HG03442 (cell line): ENCODE data around the gene FRMD8.

Source experiments
- ATAC-seq: cut with Tn5 transposase; IDR thresholded peaks from one replicate; pipeline ENCODE4 v1.9.1; 2021; ENCODE audit warnings: mild to moderate bottlenecking, moderate library complexity; ENCODE audit not compliant: unreplicated experiment

FRMD8 gene, protein sequence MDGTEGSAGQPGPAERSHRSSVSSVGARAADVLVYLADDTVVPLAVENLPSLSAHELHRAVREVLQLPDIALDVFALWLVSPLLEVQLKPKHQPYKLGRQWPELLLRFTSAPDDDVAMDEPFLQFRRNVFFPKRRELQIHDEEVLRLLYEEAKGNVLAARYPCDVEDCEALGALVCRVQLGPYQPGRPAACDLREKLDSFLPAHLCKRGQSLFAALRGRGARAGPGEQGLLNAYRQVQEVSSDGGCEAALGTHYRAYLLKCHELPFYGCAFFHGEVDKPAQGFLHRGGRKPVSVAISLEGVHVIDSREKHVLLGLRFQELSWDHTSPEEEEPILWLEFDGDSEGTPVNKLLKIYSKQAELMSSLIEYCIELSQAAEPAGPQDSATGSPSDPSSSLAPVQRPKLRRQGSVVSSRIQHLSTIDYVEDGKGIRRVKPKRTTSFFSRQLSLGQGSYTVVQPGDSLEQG

DNA sequence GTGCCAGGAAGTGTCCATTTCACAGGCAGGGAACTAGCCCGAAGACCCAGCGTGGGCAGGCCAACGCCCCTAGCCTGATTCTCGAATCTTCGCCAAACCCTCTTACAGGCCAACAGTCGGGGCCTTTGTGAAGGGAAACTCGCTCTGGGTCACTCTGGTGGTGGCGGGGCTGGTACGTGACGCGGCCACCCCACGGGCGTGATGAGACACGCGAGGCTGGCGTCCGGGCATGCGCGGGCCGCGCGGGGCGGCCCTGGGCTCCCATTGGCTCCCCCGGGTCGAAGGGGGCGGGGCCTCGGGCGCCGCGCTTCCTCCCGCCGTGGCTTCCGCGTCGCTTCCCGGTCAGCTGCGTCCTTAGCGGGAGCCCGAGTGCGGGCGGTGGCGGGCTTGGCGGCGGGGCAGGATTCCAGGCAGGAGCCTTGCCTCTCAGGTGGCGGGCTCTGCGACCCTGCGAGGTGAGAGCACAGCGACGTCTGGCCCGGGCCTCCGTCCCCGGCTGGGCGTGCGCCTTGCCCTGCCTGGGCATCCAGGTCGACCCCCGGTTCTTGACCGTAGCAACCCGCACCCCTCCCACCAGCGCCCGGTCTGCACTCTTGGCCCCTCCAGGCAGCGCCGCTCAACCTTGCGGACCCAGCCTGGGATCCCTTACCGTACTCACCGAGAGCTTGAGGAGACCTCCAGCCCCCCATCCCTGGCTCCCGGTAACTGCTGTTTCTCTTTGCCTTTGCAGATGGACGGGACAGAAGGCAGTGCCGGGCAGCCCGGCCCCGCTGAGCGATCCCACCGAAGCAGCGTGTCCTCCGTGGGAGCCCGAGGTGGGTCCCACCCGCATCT is at the start of gene FRMD8:
Gene FRMD8, plus strand, starts transcription at position 331 of the 834 bp plus-strand sequence. Its CDS starts 400 bp downstream, at position 731.
- peak; percentile 48 for ATAC-seq

GRCh38 chr11:65338676-65339075 is 47.8 kb upstream of the FRMD8 start:
- no peak for ATAC-seq

GRCh38 chr11:65340226-65340625 is 46.2 kb upstream of the FRMD8 start:
- no peak for ATAC-seq

DNA sequence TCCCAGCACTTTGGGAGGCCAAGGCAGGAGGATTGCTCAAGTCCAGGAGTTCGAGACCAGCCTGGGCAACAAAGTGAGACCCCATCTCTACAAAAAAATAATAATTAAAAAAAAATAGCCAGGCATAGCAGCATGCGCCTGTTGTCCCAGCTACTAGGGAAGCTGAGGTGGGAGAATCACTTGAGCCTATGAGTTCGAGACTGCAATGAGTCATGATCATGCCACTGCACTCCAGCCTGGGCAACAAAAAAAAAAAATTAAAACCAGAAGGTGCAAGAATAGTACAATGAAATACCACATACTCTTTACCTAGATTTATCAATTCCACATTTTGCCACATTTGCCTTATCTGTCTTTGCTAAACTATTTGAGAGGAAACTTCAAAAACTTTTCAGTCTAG is 44.6 kb upstream of the FRMD8 start:
- ATAC-seq: no peak

DNA sequence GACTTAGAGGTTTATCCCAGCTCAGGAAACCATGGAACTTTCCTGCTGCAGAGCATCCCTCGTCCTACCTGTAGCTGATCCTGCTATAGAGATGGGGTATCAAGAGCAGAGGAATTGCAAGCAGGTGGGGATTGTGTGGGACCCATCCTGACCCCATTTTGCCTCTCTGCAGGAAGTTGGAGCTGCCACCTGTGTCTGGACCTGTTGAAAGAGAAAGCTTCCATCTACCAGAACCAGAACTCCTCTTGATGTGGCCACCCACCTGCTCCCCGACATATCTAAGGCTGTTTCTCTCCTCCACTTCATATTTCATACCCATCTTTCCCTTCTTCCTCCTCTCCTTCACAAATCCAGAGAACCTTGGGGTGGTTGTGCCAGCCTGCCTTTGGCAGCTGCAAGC is 34.9 kb upstream of the FRMD8 start:
- no peak for ATAC-seq

DNA sequence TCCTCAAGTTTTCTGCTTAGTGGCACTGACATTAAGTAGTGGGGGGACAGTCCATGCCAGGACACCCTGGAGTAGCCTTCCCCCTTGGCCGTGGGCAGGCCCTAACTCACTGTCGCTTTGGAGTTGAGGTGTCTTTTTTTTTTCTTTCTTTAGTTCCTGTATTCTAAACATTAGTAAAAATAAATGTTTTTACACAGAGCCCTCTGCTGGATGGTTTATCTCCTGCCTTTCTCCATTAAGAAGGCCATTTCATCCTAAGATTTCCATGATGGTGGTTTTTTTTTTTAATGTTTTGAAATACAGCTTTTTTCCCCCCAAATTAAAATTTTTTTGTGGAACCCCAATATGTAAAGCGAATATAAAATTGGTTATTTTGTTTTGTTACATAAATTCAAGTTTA is 33.7 kb upstream of the FRMD8 start:
- ATAC-seq: no peak

GRCh38 chr11:65353376-65353775 is 33.1 kb upstream of the FRMD8 start:
- no peak for ATAC-seq

- ATAC-seq: no peak
These were observed 32.6 kb upstream of the FRMD8 start for GRCh38 chr11:65353900-65354264.

- peak; percentile 82 for ATAC-seq
These were observed 32.0 kb upstream of the FRMD8 start, which contains the start of gene TIGD3 for GRCh38 chr11:65354265-65355012. TSS of gene TIGD3 (plus strand) at chr11:65354751. CDS start at chr11:65355809, 1,058 bp downstream.

GRCh38 chr11:65355013-65355775 is 31.2 kb upstream of the FRMD8 start:
- ATAC-seq: peak; percentile 16

- no peak for ATAC-seq
These were observed 30.6 kb upstream of the FRMD8 start for GRCh38 chr11:65355776-65356393.

- ATAC-seq: no peak
These were observed 30.0 kb upstream of the FRMD8 start for GRCh38 chr11:65356394-65356972.

- no peak for ATAC-seq
These were observed 28.5 kb upstream of the FRMD8 start for GRCh38 chr11:65357856-65358356.

DNA sequence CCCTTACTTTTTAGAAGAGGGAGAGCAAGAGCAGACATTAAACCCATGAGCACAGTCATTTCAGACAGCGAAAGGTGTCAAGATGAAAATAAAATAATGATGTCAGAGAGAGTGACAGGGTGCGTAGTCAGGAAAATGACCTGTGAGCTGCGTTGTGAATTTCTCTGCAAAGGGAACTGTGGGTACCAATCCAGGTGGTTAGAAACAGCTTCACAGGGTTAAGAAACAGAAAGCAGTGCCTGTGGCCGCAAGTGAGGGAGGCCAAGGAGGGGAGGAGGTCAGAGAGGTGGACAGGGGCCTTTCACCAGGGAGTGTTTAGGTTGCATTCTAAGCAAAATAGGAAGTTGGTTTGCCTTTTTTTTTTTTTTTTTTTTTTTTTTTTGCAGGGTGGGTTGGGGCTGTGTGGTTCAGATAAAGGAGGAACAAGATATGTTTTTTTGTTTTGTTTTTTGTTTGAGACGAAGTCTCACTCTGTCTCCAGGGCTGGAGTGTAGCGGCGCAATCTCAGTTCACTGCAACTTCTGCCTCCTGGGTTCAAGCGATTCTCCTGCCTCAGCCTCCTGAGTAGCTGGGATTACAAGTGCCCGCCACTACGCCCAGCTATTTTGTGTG is 24.0 kb upstream of the FRMD8 start:
- no peak for ATAC-seq

- ATAC-seq: no peak
These were observed 23.5 kb upstream of the FRMD8 start for GRCh38 chr11:65362966-65363365.

DNA sequence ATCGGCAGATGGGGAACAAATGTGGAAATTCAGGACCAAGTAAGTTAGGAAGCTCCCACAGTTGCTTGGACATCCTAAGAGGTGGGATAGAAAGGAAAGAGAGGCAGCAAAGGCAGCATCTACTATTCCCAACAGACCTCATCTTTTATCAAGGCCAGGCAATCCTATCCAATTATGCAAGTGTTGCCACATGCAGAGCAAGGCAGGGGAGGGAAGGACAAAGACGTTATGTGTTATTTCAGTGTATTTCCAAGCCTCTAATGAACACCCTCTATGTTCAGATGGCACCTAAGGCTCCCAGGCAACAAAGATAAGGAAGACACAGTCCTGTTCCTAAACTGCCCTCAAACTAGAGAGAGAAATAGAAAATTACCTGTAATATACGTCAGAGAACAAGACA is 22.7 kb upstream of the FRMD8 start:
- ATAC-seq: no peak

DNA sequence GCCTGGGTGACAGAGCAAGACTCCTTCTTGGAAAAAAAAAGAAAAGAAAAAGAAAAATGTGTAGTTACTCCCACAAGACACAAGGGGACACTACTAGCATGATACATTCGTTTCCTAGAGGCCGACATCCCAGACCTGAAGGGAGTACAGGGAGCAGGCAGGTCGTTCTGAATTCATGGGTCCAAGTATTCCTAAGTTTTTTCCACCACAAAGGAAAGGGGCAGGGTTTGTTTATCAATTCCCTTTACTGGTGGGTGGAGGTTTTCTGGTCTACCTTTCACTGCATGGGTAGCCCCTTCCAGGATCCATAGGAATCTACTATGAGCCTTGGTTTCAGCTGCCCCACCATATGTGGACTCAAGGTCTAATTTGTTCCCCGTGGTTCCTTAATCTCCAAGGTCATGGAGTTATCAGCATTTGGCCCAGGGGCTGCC is 20.1 kb upstream of the FRMD8 start:
- ATAC-seq: no peak

GRCh38 chr11:65370659-65371049 is 15.8 kb upstream of the FRMD8 start:
- ATAC-seq: no peak
